GM18951 (cell line): ENCODE data around the gene MPP2.

ENCODE experiments used
- POLR2A ChIP-seq: IDR thresholded peaks from 4 replicates; pipeline ENCODE4 v1.6.1; 2011; ENCODE audit warnings: mild to moderate bottlenecking; ENCODE audit not compliant: insufficient read length, insufficient read depth; ENCODE audit errors: extremely low read depth
- in situ Hi-C: fragments of 300-500 bp; cut with MboI; formaldehyde crosslinking; loops from one replicate; pipeline ENCODE4 v1.12.0; 2022; ENCODE audit warnings: low sequenced_read_pairs, mixed read lengths, inconsistent platforms; ENCODE audit not compliant: unreplicated experiment

The MPP2 gene

DNA sequence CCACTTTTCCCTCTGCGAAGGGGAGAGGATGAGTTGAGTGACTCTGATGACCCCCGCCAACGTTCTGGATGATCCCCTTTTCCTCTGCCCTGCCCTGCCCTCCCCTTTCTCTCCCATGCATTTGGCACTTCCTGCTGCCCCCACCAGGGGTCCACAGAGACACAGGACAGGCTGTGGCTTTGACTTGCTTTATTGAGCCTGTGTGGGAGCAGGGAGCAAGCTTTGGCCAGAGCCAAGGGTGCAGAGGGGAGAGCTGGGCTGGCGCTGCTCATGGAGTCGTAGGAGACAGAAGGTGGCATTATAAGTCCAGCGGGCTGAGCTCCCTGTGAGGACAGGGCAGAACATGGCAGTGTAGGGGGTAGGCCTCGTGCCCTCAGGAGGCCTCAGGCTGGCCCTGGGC is 33.3 kb upstream of the MPP2 start:
- in situ Hi-C loops = loop anchor here (25.0 kb wide), 1 partner anchor 397 kb away; the partner anchor contains the start of gene GRN
- TF ChIP-seq POLR2A = no peak

GRCh38 chr17:43939886-43940285 is 32.5 kb upstream of the MPP2 start:
- no peak for TF ChIP-seq POLR2A
- in situ Hi-C loops = loop anchor here (25.0 kb wide), 1 partner anchor 397 kb away; the partner anchor contains the start of gene GRN

- in situ Hi-C loops = loop anchor here (25.0 kb wide), 1 partner anchor 398 kb away; the partner anchor contains the start of gene GRN
Measured at GRCh38 chr17:43939452-43939851, 32.1 kb upstream of the MPP2 start.

DNA sequence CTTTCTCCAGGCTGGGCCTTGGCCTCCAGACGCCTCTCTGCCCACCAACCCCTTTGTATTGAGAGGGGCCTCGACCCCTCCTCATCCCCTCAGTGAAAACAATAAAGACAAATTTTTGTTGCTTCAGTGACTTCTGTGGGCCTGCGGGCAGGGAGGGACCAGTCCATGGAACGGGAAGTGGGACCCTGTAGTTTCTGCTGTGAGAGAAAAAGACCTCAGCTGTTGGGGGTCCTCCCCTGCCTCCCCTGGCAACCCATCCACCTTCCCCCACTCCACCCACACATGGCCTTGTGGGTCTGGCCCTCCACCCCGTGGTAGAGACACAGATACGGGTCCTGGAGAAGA is 31.5 kb upstream of the MPP2 start:
- TF ChIP-seq POLR2A = no peak
- in situ Hi-C loops = loop anchor here (25.0 kb wide), 1 partner anchor 398 kb away; the partner anchor contains the start of gene GRN

DNA sequence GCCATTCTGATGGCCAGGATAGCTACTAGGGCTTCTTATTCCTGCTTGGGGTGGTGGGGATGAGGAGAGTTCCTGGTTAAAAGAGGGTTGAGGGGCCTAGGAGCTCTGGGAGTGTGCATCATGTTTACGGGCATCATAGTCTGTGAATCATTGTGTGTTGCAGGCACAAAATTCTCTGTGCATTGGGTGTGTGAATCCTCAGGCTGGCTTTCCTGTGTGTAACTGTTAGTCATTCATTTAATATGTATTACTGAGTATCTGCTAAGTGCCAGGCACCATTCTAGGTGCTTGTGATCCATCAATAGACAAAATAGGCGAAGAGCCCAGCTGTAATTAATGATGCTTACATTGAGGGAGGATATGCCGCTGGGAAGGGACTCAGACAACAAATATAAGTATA is 29.1 kb upstream of the MPP2 start:
- in situ Hi-C loops = loop anchor here (25.0 kb wide), 1 partner anchor 401 kb away; the partner anchor contains the start of gene GRN
- no peak for TF ChIP-seq POLR2A

DNA sequence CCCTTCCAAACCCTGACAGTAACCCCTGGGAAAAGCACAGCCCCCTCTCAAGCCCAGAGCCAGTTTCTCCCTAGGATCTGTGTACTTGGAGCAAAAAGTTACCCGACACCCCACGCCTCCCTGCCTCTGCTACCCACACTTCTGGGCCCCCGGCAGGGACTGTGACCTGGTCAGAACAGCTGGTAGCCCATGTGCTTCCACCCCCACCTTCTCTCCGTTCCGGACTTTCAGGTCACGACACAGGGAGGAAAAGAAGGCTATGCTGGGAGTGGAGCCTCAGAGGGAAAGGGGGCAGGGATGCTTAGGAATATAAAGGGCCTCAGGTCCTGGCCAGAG is 28.6 kb upstream of the MPP2 start:
- in situ Hi-C loops = loop anchor here (25.0 kb wide), 1 partner anchor 401 kb away; the partner anchor contains the start of gene GRN
- no peak for TF ChIP-seq POLR2A

GRCh38 chr17:43935204-43935925 is 28.0 kb upstream of the MPP2 start:
- no peak for TF ChIP-seq POLR2A
- in situ Hi-C loops = loop anchor here (25.0 kb wide), 1 partner anchor 402 kb away; the partner anchor contains the start of gene GRN

- in situ Hi-C loops = loop anchor here (25.0 kb wide), 1 partner anchor 404 kb away; the partner anchor contains the start of gene GRN
- no peak for TF ChIP-seq POLR2A
Measured at GRCh38 chr17:43932923-43933322, 25.6 kb upstream of the MPP2 start.

DNA sequence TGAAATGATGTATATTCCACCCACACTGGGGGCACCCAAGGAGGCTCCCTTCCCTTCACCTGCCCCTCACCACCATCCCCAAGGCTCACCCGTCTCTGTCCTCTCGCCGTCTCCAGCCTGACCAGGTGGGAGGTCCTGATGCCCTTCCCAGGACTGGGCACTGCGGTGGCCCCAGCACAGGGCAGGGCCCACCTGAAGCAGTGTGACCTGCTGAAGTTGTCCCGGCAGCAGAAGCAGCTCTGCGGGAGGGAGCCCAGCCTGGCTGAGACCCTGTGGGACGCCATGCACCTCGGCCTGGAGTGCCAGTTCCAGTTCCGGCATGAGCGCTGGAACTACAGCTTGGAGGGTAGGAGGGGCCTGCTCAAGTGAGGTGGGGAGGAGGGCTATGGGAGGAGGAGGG is 25.0 kb upstream of the MPP2 start:
- TF ChIP-seq POLR2A = no peak
- in situ Hi-C loops = loop anchor here (25.0 kb wide), 1 partner anchor 405 kb away; the partner anchor contains the start of gene GRN

GRCh38 chr17:43931062-43931571 is 23.8 kb upstream of the MPP2 start:
- in situ Hi-C loops = loop anchor here (25.0 kb wide), 1 partner anchor 406 kb away; the partner anchor contains the start of gene GRN
- TF ChIP-seq POLR2A = no peak

GRCh38 chr17:43928609-43929008 is 21.3 kb upstream of the MPP2 start:
- TF ChIP-seq POLR2A = no peak
- in situ Hi-C loops = loop anchor here (25.0 kb wide), 1 partner anchor 409 kb away; the partner anchor contains the start of gene GRN

- in situ Hi-C loops = loop anchor here (25.0 kb wide), 1 partner anchor 409 kb away; the partner anchor contains the start of gene GRN
Measured at GRCh38 chr17:43927929-43928328, 20.6 kb upstream of the MPP2 start.

GRCh38 chr17:43927060-43927864 is 19.9 kb upstream of the MPP2 start:
- TF ChIP-seq POLR2A = no peak
- in situ Hi-C loops = loop anchor here (25.0 kb wide), 1 partner anchor 410 kb away; the partner anchor contains the start of gene GRN
